Stimulated activated CD8-positive, alpha-beta memory T cell treated with anti-CD3 and anti-CD28 coated beads, Interleukin-15, amount 100 ng/mL, for 24 hours (primary cell): ENCODE measurements around the gene KCNK7.

Source experiments
- DNase-seq: peaks from one replicate; pipeline ENCODE4 v3.0.0-alpha.2; 2020; ENCODE audit warnings: low read depth

Gene KCNK7

DNA sequence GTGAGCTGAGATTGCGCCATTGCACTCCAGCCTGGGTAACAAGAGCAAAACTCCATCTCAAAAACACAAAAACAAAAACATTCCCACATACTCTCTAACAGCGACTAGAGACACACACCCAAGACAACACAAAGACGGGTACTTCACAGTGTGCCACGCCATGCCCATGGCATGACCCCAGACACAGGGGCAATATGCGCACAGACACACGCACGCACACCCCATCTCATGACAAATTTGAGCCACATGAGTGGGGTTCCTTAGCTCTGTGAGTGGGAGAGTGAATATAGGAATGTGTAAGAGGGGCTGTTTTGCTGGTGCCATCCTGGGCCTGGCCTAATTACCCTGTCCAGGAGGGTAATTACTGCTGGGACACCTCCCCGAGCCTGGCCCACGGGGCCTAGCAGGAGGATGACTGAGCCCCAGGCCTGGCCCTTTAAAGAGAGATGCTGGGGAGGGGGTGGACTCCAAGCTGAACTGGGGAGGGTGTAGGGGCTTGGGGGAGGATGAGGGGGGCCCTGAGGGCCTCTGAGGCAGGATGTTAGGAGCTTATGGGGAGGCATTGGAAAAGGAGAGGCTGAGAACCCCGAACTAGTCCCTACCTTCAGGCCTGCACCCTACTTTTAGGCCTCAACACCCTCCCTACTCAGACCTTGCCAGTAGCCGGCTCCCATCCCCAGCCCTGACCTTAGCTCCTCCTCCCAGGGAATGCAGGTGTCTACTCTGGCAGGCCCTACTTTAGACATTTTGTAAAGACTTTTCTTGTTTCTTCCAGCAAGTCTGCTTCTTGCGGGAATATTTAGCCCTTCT, 38.9 kb downstream of the KCNK7 start:
- no peak for DNase-seq

DNA sequence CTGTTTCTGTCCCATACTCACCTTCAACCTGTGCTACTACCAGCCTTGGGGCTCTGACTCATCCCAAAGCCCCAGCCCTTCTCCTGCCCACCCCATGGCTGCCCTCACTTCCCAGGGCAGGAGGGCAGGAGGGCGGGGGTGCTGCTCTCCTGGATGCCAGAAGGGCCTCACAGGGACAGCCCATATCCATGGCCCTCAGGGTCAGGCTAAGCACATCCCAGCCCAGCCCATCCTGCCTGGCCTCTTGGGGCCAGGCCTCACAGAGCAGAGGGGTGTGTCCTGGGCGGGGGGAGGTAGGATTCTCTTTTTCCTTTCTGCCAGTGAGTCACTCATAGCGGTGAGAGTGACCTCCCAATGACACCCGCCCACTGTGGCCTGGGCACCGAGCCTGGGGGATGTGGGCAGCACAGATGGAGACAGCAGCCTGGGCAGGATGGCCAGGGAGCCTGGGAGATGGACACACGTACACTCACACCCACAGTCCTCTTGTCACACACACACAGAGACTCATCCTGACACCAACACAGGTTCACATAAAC, 39.8 kb downstream of the KCNK7 start:
- no peak for DNase-seq

DNA sequence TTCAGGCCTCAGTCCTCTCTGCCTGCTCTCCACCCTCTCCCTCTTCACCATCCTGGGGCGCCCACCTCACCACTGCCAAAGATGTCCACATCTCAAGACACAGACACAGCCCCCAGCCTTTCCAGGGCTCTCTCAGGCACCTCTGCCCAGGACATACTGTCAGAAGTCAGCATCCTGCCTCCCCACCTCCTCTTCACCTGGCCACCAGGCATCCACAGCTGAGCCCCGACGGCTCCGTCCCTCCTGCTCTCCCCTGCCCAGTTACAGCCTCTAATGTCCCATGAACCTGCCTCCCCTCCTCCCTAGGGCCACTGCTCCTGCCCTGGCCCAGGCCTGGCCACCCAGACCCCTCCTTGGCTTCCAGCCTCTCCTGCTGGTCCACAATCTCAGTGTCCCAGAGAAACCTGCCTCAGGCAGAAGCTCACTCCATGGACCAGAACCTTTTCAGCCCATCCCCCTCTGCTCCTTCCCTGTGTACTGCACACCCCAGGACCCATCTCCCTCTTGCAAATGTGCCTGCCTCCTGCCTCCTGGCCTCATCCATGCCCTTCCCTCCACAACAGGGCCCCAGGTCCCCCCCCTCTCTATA, 40.7 kb downstream of the KCNK7 start:
- no peak for DNase-seq

DNA sequence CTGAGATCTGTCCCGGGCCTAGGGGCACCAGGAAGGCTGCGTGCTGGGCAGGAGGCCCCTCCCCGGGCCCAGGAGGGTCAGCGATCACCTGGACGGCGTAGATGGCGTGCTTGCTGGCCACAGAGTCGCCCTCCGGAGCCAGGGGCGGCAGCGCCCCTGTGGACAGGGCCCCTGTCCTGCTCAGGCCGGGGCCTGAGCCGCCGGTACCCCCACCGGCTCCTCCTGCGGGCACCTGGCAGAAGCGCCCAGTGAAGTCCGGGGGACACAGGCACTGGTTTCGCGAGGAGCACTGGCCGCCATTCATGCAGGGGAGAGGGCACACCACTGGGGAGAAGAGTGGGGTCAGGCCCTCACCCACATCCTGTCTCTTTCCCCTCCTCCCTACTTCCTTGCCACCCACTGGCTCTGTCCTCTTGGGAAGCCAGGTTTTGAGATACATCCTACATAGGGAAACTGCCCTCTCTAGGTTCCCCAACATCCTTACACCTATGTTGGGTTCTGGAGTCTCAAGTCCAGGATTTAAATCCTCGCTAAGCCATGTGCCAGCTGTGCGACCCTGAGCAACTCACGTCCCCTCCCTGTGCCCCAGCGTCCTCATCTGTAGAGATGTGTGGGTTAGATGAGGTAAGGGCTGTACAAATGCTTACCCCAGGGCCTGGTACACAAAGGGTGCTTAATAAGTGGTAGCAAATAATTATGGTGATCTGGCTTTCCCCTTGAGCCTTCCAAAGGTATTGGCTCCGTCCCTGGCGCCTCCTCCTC, 41.4 kb downstream of the KCNK7 start:
- DNase-seq, result no peak

DNA sequence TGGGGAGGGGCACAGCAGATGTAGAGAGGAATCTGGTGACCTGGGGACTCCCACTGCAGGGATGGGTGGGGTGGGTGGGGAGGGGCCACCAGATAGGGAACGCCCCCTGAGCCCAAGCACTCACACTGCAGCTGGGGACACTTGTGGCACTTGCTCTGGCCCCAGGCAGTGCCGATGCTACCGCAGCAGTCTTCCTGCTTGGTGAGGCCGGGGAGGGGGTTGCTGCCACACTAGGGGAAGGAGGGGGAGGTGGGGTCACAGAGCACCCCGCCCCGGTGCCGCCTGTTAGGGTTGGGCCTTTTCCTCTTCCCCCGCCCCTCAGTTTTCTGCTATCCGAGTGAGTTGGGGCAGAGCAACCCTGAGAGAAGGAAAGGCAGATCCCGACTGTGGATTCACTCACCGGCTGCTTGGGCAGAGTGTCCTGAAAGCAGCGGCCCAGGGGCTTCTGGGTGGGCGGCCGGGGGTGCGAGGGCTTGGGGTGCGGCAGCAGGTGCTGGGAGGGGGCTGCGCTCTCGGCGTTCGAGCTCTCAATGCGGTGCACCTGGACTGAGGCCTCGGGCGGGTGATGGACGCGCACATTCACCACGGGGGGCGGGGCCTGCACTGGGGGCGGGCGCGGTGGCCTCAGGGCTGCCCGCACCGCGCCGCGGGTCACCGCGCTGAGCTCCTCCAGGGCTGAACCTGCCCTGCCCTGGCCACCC, 42.1 kb downstream of the KCNK7 start:
- DNase-seq, result no peak

DNA sequence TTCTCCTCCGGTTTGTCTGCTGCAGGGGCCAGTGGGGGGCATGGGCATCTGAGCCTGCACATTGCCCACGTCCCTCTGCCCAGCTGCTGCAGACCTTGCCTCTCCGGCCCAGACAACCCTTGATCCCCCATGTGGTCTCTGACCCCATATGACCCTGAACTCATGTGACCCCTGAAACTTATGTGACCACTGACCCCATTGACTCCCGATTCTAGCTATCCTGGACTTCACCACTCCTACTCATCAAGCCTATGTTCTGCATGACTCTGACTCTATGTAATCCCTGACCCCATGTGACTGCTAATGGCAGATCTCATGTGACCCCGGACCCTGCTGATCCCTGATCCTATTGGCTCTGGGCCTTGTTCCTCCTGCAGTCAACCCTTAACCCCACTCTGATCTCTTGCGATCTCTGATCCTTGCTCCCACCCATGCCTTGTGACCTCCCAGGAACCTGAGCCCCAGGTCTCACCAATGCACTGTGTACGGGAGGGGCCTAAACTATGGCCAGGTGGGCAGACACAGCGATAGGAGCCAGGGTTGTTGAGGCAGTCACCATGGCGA, 43.1 kb downstream of the KCNK7 start:
- DNase-seq, result no peak

DNA sequence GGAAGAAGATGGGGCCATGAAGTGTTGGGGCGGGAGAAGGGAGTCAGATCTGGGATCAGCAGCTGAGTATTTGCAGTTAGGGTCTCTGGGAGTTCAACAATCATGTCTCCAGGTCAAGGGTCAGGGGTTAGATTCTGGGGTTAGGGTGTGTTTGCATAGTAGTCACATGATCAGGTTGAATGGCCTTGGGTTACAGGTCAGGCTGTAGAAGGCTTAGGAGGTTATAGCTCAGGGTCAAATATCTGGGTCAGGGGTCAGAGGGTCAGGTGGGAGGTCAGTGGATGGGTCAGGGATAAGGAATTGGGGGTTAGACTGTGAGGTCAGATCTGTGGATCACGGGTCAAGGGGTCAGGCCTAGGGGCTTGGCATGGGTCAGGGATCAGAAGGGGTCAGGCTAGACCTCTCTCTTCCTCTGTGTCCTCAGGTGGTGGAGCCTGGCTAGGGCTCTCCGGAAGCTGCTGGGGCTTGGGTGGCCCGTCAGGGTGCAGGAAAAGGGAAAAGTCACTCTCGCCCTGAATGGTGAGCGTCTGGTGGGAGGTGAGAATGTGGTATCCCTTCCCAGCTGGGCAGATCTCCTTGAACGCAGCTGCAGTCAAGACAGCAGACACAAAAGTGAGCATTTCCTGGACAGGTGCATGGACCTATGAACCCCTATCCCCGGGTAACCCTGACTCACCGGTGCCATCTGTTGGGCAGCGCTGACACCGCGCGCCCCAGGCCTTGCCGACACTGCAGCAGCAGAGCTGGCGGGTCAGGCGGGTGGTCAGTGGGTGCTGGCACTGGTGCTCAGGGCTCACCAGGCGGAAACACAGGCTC, 43.8 kb downstream of the KCNK7 start:
- no peak for DNase-seq

DNA sequence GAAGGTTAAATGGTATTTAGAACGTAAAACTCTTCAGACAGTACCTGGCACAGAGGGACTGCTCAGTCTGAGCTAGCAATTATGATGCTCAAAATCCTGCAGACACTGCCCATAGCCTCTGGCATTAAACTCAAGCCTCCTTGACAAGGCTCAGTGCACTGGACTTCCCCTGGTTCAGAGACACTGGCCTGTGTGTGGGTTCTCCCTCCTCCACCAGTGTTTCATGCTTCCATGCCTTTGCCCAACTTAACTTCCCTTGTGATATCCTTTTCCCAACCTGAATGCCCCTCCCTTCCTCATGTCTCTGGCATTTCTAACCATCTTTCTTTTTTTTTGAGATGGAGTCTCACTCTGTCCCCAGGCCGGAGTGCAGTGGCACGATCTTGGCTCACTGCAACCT, 46.5 kb downstream of the KCNK7 start:
- no peak for DNase-seq

DNA sequence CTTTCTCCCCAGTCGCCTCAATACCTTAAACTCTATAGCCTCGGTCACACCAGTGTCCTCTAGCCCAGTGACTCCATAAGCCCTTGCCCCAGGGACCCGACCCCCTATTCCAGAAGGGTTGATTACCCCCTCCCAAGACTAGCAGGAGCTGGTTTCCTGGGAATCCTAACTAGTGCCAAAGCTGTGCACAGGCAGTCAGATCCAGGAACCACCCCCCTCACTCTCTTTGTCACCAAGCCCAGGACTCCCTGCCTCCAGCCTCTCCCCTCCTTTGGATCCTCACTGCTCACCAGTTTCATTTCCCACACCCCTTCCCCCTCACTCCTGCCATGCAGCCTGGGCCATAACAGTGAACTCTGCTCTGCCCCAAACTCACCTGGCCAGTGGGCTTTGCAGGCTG, 47.2 kb downstream of the KCNK7 start:
- DNase-seq, result no peak

DNA sequence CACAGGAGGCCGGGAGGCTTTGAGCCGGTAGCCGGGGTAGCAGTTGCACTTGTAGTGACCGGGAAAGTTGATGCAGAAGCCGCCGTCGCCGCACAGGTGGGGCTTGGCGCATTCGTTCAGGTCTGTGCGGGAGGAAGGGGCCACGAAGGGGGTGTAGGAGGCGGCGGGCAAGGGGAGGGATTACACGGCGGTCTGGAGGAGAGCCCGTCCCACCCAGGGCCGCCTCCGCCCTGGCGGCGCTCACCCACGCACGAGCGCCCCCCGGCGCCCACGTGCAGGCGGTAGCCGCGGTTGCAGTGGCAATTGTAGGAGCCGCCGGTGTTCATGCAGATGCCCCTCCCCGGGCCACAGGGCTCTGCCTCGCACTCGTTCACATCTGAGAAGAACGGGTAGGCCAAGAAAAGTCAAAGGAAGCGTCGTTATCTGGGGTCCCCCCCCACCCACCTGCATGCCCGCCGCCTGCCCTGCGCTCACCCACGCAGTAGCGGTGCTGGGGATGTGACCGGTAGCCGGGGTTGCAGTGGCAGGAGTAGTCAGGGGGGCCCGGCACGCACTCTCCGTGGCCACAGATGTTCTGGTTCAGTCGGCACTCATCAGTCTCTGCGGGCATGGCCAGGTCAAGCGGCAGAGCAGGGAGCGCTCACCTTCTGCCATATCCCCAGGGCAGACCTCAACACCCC, 48.0 kb downstream of the KCNK7 start:
- no peak for DNase-seq

DNA sequence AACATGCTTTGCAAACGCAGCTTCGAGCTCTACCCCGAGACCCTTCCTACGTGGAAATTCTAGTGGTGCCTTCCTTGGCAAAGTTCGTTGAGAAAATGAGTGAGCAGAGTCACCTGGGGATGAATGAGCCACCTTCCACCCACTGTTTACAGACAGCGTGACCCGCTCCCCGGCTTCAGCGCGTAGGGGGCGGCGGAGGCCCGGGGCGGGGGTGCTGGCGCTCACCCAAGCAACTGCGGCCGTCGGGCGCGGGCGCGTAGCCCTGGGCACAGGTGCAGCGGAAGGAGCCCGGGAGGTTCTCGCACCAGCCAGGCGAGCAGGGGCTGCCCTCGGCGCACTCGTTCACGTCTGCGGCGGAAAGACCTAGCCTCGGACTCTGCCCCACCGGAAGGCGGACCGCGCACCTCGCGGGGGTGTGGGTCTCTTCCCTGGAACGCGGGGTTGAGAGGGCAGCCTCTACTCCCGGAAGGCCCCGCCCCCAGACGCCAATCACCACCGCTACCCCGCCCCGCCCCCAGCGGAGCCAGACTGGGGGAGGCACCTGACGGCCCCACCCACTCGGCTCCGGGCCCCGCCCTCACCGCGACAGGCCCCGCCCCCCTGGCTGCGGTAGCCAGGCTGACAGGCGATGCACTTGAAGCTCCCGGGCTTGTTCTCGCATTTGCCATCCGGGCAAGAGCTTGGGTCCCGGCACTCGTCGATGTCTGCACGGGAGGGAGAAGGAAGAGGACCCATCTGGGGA, 49.2 kb downstream of the KCNK7 start:
- DNase-seq, result peak; percentile 99

DNA sequence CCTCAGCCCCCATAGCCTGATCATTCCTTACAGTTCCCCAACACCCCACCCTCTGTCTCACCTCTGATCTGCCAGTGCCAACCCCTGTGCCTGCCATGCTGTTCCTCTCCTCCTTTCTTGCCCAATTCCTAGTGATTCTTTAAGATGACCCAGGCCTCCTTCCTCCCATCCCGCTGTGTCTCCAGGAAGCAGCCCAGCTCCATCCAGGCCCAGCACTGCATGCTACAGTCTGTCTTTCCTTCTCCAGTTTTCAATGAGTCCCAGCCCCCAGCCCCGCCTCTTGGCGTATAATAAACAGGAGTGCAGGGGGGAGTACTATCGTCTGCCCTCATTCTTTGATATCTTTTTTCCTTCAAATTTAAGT, 49.8 kb downstream of the KCNK7 start:
- no peak for DNase-seq
